Posterior cingulate gyrus (tissue), 11 donors: ENCODE measurements around the gene TET1.
"Not testable (repeated sequence)": the region's sequence is repeated elsewhere in the genome, so short reads cannot be mapped to it uniquely, and the experiment has no call there.

Experiments used
- DNase-seq, 10 donors: peaks; one replicate each; pipeline versions ENCODE4 v3.0.0 to v3.0.0-alpha.2; 2020 to 2021; ENCODE audit warnings: mixed read lengths in 3 of 10
- intact Hi-C: fragments of 100-400 bp; cut with DNase I; formaldehyde crosslinking; loops from one replicate; pipeline ENCODE4 v1.15.1; 2023

TET1 gene

DNA sequence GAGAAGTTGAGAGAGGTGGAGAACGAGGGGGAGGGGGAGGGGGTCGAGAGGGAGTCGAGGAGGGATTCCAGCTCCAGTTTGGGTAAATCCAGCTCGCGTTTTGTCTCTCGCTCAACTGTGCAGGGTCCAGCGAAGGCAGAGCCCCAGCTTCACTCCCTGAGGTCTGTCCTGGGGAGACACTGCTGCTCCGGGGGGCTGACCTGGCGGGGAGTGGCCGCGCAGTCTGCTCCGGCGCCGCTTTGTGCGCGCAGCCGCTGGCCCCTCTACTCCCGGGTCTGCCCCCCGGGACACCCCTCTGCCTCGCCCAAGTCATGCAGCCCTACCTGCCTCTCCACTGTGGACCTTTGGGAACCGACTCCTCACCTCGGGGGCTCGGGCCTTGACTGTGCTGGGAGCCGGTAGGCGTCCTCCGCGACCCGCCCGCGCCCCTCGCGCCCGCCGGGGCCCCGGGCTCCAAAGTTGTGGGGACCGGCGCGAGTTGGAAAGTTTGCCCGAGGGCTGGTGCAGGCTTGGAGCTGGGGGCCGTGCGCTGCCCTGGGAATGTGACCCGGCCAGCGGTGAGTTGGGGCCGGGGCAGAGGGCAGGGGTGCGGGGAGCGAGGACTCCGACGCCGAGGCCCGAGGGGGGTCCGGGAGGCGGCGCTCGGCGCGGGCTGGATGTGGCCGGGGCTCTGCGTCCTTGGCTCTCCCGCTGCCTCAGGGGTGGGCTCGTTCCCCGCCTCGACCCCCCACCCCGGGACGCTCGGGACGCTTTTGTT is at the start of gene TET1:
Gene TET1, plus strand, starts transcription at position 152 of the 757 bp plus-strand sequence. CDS start 12,002 bp downstream, outside the sequence.
- intact Hi-C loops = loop anchor here (5.0 kb wide), 2 partner anchors 37 to 162 kb away; partner anchors contain the start of gene CCAR1
- DNase-seq = peak in 6 of 10 donors; percentile 9 to 74 (median 32)

DNA sequence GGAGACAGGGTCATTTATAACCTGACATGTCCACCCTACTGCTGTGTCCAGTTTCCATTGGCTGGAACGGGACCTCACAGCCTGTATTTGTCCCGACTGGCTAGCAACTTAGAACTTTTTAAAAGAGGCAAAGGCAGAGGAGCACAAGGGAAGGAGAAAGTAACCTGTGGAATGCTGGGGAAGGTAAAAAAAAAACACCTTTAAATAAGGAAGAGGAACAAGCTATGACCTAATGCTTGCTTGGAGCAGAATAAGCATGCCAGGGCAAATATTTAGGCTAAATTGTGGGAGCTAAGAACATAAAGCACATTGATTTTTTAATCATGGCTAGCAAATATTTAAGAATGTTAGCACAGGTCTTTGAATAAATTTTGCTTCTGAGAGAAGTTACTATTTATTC is 43.9 kb upstream of the TET1 start:
- intact Hi-C loops, DNase-seq: not testable (repeated sequence)

DNA sequence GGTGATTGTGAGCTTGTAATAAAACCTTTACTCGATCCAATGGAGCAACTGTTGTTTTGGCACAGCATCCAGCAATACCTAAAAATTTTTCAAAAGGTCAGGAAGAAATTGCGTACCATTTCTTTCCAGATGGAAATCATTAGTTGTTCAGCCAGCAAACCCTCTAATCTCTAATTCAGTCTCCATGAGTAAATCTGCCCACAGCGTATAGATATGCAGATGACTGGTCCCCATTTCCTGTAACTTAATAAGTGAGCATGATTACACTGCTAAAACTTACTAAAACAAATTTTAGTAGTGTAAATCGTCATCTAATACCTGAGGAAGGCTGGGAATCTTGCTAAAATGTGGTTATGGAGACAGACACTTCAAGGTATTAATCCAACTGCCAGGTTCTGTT is 43.4 kb upstream of the TET1 start:
- DNase-seq = no peak
- intact Hi-C loops = no loop called here

DNA sequence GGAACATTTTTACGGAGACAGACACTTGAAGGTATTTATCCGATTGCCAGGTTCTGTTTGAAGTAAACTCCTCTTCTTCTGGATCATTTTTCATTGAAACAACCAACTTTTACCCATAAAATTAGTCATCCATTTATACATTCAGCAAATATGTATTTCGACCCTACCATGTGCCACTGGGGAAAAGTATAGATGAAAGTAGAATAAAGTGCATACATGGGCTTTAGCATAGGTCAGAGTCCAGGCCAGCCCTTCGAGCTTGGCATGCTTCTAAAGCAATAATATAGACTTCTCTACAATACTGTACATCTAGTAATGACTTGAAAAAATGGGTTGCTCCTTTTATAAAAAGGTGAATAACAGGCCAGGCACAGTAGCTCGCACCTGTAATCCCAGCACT is 42.9 kb upstream of the TET1 start:
- DNase-seq = no peak
- intact Hi-C loops = no loop called here

DNA sequence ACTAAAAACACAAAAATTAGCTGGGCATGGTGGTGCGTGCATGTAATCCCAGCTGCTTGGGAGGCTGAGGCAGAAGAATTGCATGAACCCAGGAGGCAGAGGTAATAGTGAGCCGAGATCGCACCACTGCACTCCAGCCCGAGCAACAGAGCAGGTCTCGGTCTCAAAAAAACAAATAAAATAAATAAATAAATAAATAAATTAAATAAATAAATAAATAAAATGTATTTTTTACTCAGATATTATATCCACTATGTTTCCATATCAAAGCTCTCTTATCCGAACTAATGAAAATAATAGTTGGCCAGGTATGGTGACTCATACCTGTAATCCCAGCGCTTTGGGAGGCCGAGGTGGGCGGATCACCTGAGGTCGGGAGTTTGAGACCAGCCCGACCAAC is 41.5 kb upstream of the TET1 start:
- not testable (repeated sequence) for DNase-seq

DNA sequence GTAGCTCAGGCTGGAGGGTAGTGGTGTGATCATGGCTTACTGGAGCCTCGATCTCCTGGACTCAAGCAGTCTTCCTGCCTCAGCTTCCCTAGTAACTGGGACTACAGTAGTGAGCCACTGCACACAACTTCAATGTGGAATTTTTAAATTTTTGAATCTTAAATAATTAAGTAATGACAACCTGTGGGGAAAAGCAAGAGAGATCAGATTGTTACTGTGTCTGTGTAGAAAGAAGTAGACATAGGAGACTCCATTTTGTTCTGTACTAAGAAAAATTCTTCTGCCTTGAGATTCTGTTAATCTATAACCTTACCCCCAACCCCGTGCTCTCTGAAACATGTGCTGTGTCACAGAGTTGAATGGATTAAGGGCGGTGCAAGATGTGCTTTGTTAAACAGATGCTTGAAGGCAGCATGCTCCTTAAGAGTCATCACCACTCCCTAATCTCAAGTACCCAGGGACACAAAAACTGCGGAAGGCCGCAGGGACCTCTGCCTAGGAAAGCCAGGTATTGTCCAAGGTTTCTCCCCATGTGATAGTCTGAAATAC is 34.6 kb upstream of the TET1 start:
- intact Hi-C loops = loop anchor here (2.0 kb wide), 1 partner anchor 119 kb away; the partner anchor contains the start of gene RUFY2
- DNase-seq = not testable (repeated sequence)

More for the DNA sequence above, 41.5 kb upstream of the TET1 start:
- intact Hi-C loops = not testable (repeated sequence)

DNA sequence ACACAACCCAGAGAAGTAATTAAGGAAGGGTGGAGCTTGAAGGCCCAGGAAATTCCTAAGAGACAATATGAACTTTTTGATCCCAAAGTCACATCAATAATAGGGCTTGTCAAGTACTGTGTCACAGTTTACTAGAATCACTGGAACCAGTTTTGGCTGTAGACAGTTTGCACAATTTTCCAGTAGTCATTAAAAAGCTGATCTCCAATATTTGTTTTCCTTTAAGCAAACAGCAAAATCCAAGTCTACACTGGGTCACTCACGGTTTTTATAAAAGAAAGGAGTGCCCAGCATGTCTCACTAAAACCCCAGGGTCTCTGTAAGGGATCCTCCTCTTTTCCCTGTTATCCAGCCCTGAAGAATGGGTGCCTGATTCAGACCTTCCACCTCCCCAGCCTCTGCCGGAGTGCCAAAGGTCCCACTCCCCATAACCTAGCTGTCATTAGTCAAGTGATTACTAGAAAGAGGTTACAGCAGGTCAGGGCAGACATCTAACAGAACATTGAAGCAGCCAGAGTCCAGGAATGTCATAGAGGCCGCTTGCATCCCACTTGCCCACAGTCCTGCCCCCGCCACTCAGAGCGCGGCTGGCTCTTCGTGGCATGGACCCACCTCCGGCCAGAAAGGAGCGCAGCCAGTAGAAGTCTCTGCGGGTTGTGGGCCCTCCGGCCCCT is 33.4 kb upstream of the TET1 start:
- intact Hi-C loops = loop anchor here (1.0 to 2.0 kb wide), 2 partner anchors 120 to 195 kb away; partner anchors contain the start of genes CCAR1 and RUFY2
- DNase-seq = no peak

DNA sequence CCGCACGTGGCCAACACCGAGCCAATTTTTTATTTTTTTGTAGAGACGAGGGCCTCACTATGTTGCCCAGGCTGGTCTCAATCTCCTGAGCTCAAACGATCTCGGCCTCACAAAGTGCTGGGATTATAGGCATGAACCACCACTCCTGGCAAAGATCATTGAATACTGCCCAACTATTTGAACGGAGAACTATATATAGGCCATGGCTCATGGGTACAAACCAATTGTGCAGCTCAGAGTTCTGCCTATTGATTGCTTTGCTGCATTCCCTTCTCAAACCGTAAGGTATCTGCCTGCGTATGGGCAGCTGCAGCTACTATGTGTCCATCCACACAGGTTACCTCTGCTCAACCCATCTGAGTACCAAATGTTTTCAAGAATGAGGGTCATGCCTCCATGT is 23.2 kb upstream of the TET1 start:
- no peak for DNase-seq
- intact Hi-C loops = no loop called here

DNA sequence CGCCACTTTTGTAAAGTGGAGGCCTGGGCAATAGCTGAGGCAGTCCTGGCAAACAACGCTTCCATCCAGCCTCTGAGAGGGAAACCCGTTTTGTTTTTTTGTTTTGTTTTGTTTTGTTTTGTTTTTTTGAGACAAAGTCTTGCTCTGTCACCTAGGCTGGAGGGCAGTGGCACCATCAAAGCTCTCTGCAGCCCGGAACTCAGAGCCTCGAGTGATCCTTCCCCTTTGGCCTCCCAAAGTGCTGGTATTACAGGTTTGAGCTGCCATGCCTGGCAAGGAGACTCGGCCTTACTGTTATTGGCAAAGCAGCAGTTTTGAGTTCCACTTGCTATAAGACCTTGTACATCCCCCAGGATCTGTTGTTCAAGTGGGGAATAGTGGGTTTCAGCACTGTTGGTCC is 22.3 kb upstream of the TET1 start:
- intact Hi-C loops = no loop called here
- peak in 1 of 10 donors; percentile 12 for DNase-seq

DNA sequence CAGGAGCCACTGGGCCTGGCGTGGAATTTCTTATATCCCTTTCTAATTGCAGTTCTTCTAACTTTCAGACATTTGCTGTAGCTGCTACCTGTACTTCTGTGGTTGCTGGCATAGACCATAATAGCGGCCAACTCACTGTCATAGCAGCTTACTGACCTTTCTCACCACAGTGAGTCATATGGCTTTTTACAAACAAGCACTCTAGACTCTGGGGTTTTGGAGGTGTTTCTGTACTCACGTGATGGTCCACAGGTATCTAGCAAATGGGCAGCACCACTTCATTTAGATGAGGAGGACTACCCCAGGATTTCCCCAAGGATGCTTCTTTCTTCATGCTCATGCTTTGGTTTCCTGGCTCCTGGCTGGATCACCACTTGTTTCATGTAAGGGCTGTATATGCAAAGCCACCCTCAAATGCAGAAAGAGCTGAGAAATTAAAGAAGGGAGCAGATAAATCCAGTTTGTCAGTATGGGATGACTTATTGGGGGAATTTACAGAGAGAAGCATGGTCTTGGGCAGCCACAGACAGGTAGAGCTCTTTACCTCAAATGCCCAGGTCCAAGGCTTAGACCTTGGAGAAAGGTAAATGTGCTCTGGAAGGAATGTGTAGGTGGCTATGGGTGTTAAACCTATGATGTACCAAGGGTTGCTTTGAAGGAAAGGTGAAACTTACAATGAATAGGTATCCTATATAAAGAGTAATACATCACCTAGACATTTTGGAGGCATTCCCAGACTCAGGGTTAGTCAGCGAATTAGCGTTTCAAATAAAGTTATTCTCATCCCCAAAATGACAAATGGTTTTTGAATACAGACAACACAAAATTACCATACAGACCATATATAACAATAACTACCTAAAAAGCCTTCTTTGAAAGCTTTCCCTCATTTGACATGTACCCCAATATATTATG is 16.9 kb upstream of the TET1 start:
- no peak for DNase-seq
- intact Hi-C loops = no loop called here

DNA sequence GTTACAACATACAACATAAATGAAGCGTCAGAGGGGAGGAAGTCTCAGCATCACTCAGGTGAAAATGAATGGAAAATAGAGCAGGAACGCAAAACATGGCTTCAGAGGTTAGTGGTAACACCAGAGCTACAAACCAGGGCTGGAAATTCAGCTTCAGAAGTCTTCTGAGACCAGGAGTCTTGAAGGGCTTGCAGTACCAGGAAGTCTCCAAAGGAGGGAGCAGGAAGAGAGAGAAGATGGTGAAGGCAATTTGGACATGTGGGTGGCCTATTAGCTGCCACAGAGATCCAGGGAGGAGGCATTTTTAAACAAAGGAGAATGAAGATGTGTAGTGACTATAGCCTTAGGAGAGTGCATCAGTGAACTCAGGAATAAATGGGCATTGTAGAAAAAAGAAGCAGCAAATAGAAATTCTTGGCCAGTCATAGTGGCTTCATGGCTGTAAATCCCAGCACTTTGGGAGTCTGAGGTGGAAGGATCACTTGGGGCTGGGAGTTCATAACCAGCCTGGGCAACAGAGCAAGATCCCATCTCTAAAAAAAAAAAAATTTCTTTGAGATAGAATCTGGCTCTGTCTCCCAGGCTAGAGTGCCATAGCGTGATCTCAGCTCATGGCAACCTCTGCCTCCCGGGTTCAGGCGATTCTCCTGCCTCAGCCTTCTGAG is 9.3 kb upstream of the TET1 start:
- intact Hi-C loops = loop anchor here (10.0 kb wide), 1 partner anchor 344 kb away; no protein-coding TSS in a partner anchor
- DNase-seq = peak in 3 of 10 donors; percentile 27 to 36 (median 29)

DNA sequence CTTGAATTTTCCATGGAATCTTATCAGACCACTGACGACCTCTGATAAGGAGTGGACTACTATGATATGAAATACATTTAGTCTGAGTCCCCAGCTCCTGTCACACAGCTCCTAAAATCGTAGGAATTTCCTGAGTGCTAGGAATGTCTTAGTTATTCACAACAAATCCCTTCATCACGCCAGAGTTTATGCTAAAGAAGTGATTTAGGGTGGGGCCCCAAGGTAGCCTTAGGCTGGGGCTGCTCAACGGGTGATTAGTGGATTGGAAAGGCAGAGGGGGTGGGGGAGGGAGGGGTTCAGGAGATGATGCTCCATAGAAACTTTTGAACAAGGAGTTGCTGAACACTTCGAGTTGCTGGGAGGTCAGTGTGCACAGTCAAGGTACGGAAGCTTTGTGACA is 7.0 kb upstream of the TET1 start:
- no peak for DNase-seq
- intact Hi-C loops = loop anchor here (10.0 kb wide), 1 partner anchor 342 kb away; no protein-coding TSS in a partner anchor

DNA sequence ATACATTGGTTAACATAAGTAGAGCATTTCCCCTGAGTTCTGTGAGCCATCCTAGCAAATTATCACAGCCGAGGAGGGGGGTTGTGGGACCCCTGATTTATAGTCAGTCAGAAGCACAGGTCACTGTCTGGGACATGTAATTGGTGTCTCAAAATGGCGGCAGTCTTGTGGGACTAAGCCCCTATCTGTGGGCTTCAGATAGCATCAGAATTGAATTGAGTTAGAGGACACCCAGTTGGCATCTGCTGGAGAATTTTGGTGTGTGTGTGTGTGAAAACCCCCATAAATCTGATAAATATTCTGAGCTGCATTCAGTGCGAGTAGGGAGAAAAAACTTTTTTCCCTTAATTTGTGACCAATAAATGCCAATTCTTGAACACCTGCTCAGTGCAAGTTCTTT is 6.5 kb upstream of the TET1 start:
- no peak for DNase-seq
- intact Hi-C loops = loop anchor here (10.0 kb wide), 1 partner anchor 341 kb away; no protein-coding TSS in a partner anchor

DNA sequence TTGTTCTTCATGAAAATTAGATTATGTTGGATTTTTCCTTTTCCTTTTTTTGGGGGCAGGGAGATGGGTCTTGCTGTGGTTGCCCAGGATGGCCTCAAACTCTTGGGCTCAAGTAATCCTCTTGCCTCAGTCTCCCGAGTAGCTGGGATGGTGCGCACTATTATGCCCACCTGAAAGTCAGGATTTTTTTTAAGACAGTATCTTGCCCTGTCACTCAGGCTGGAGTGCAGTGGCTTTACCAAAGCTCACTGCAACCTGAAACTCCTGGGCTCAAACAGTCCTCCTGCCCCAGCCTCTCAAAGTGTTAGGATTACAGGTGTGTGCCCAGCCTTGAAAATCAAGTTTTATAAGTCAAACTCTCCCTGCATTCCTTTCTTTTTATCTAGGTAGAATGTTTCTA is 1.7 kb upstream of the TET1 start:
- intact Hi-C loops = loop anchor here (10.0 kb wide), 1 partner anchor 336 kb away; no protein-coding TSS in a partner anchor
- no peak for DNase-seq

DNA sequence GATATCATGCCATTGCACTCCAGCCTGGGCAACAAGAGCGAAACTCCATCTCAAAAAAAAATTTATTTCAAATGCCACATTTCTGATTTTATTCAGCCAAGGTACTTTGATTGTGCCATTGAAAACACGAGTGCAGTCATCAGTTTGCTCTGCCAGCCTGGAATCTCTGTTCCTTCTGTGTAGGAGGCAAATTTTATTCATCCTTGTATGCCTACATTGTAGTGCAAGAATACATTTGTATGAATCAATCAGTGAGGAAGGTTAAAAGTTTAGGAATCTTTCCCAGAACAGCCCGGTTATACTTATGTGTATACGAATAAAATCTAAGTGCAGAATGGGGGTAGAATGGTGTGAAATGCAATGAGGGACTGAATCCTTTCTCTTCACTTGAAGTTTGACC is 886 bp upstream of the TET1 start:
- DNase-seq = no peak
- intact Hi-C loops = loop anchor here (10.0 kb wide), 1 partner anchor 336 kb away; no protein-coding TSS in a partner anchor

DNA sequence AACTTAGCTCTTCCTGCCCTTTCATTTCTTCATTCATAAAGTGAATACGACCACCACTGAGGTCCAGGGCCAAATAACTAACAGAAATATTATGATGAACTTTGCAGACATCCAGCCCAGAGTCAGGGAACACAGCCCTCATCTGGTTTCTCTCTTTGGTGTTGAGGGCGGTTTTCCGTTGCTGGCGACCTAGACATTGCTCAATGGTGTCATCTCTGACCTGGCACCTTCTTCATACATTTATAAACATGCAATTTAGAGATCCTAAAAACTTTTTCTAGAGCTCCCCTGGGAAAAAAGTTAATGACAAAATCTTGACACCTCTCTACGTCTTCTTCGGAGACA is 324 bp upstream of the TET1 start:
- DNase-seq = no peak
- intact Hi-C loops = loop anchor here (5.0 to 10.0 kb wide), 3 partner anchors 37 to 335 kb away; partner anchors contain the start of gene CCAR1

DNA sequence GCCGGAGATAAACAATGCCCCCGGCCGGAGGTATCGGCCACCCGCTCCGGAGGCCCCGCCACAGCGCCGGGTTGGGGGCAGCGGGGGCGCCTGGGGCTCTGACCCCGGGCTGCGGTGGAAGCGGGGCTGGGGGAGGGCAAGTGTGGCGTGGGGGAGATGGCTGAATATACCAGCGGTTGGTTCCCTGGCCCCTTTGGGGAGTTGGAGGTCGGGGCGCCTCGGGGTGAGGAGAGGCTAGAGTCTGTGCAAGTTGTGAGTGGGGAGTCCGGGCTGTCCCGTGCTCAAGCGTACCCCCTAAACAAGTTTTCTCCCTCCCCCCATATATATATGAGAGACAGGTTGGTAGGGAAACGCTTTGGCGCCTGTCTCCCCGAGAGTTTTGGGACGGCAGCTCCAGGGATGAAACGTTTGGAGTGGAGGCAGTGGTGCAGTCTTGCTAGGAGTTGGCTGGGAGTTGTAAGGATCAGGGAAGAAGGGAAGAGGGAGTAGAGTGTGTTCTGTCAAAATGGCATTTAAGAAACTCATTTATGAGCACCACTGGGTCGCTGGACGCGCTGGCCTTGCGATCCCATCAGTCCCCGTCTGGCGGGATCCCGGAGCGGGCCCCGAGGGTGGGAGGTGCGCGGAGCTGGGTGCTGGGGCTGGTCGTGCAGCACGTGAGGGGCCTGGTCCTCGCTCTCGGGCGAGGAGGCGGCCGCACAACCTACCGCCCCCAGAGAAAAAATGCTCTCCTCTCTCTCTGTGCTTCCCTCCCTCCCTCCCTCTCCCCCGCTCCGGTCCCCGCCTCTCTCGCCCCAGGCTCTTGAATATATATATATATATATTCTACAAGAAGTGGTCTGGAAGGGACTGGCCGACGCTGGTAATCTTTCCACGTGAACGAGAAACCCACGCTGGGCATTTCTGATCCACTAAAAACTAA is 1.1 kb downstream of the TET1 start:
- intact Hi-C loops = loop anchor here (5.0 kb wide), 2 partner anchors 36 to 161 kb away; partner anchors contain the start of gene CCAR1
- peak in 1 of 10 donors; percentile 38 for DNase-seq
